KMS-11 (cell line): ENCODE results near the gene SLC16A5.
"Not testable (repeated sequence)": the region's sequence is repeated elsewhere in the genome, so short reads cannot be mapped to it uniquely, and the experiment has no call there.

Experiments
- H2AFZ ChIP-seq: fragments of 200-600 bp; sonication (generic); 2 replicates; pipeline ENCODE4 v1.6.1; 2016; ENCODE audit warnings: antibody characterized with exemption, mixed run types, low read depth
- H3K27ac ChIP-seq: fragments of 200-600 bp; sonication (generic); 2 replicates; pipeline ENCODE4 v1.6.1; 2016; ENCODE audit warnings: mild to moderate bottlenecking, mixed run types
- H3K27me3 ChIP-seq: fragments of 200-600 bp; sonication (generic); 2 replicates; pipeline ENCODE4 v1.6.1; 2017; ENCODE audit warnings: mild to moderate bottlenecking, low read depth, mixed run types, moderate library complexity; ENCODE audit not compliant: insufficient read depth
- H3K36me3 ChIP-seq: fragments of 200-600 bp; sonication (generic); 2 replicates; pipeline ENCODE4 v1.6.1; 2017; ENCODE audit warnings: mild to moderate bottlenecking, mixed run types; ENCODE audit not compliant: insufficient read depth
- H3K4me1 ChIP-seq: fragments of 200-600 bp; sonication (generic); 2 replicates; pipeline ENCODE4 v1.6.1; 2016; ENCODE audit warnings: mild to moderate bottlenecking, low read depth, mixed run types; ENCODE audit not compliant: poor library complexity, severe bottlenecking
- H3K4me2 ChIP-seq: fragments of 200-600 bp; sonication (generic); 2 replicates; pipeline ENCODE4 v1.7.0; 2016; ENCODE audit warnings: mild to moderate bottlenecking, mixed run types
- H3K4me3 ChIP-seq: fragments of 200-600 bp; sonication (generic); IDR thresholded peaks from 2 replicates; pipeline ENCODE4 v1.6.1; 2017; ENCODE audit warnings: low read depth, low read length, mixed read lengths; ENCODE audit not compliant: insufficient read depth
- H3K79me2 ChIP-seq: fragments of 200-600 bp; sonication (generic); 2 replicates; pipeline ENCODE4 v1.6.1; 2016; ENCODE audit warnings: low read depth, mixed run types; ENCODE audit not compliant: insufficient read depth
- H3K9ac ChIP-seq: fragments of 200-600 bp; sonication (generic); 2 replicates; pipeline ENCODE4 v1.6.1; 2016; ENCODE audit warnings: mild to moderate bottlenecking, mixed run types
- H4K20me1 ChIP-seq: fragments of 200-600 bp; sonication (generic); 2 replicates; pipeline ENCODE4 v1.6.1; 2016; ENCODE audit warnings: mild to moderate bottlenecking, mixed run types; ENCODE audit not compliant: insufficient read depth
- TF ChIP-seq, protein P1 (sequence below): fragments of 200-600 bp; sonication (generic); conservative IDR thresholded peaks from 2 replicates; pipeline ENCODE4 v1.6.1; 2017; ENCODE audit warnings: low read depth, mild to moderate bottlenecking, antibody characterized with exemption, low read length, moderate library complexity, mixed read lengths

The SLC16A5 gene

DNA sequence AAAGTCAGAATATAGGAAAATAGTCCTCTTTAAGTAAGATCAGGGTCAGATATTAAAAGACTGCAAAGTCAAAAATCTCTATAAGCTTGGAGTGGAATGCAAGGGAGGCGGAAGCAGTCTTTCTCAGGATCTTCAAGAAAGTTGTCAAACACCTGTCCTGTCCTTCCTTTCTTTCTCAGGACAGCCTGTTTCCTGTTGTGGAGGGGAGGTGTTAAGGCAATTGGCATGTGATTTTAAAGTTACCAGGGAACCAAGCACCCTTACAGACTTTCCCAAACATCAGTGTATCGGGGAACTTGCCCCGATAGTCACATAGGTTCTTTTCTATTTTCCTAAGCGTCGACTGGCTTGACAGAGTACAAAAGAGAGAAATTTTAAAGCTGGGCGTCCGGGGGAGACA, 43.0 kb upstream of the SLC16A5 start:
- no peak overlapping the region for H3K4me3 ChIP-seq
- H3K79me2 ChIP-seq = peaks cover 32% of the 10 kb centered on the region; the same call in 1 of the 2 replicates
- H3K27me3 ChIP-seq = no peaks in the 10 kb centered on the region
- H2AFZ ChIP-seq = no peak overlapping the region
- H3K4me2 ChIP-seq = no peak overlapping the region
- H3K27ac ChIP-seq = no peak overlapping the region
- H3K4me1 ChIP-seq = peaks cover 30% of the 10 kb centered on the region
- no peak overlapping the region for H3K9ac ChIP-seq
- no peaks in the 10 kb centered on the region for H4K20me1 ChIP-seq
- TF ChIP-seq, protein P1, sequence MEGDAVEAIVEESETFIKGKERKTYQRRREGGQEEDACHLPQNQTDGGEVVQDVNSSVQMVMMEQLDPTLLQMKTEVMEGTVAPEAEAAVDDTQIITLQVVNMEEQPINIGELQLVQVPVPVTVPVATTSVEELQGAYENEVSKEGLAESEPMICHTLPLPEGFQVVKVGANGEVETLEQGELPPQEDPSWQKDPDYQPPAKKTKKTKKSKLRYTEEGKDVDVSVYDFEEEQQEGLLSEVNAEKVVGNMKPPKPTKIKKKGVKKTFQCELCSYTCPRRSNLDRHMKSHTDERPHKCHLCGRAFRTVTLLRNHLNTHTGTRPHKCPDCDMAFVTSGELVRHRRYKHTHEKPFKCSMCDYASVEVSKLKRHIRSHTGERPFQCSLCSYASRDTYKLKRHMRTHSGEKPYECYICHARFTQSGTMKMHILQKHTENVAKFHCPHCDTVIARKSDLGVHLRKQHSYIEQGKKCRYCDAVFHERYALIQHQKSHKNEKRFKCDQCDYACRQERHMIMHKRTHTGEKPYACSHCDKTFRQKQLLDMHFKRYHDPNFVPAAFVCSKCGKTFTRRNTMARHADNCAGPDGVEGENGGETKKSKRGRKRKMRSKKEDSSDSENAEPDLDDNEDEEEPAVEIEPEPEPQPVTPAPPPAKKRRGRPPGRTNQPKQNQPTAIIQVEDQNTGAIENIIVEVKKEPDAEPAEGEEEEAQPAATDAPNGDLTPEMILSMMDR = no peak
- H3K36me3 ChIP-seq = no peaks in the 10 kb centered on the region

DNA sequence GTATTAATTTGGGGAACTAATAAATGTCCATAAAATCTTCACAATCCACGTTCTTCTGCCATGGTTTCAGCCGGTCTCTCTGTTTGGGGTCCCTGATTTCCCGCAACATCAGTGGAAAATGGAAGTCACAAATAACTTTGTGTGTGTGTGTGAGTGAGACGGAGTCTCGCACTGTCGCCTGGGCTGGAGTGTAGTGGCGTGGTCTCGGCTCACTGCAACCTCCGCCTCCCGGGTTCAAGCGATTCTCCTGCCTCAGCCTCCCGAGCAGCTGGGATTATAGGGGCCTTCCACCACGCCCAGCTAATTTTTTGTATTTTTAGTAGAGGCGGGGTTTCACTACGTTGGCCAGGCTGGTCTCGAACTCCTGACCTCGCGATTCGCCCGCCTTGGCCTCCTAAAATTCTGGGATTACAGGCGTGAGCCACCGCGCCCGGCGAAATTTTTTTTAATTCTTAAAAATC, 41.8 kb upstream of the SLC16A5 start:
- Histone ChIP-seq H3K4me1 (peaks cover 30% of the 10 kb centered on the region), H3K4me2 (peak overlapping the region; percentile 67), H3K27ac (peak overlapping the region; percentile 42; the same call in 1 of the 2 replicates), H2AFZ (peak overlapping the region; percentile 85), H3K9ac (peak overlapping the region; percentile 61), H3K79me2 (peaks cover 32% of the 10 kb centered on the region; the same call in 1 of the 2 replicates)
- H4K20me1 ChIP-seq, H3K27me3 ChIP-seq, H3K4me3 ChIP-seq, H3K36me3 ChIP-seq: not testable (repeated sequence)

DNA sequence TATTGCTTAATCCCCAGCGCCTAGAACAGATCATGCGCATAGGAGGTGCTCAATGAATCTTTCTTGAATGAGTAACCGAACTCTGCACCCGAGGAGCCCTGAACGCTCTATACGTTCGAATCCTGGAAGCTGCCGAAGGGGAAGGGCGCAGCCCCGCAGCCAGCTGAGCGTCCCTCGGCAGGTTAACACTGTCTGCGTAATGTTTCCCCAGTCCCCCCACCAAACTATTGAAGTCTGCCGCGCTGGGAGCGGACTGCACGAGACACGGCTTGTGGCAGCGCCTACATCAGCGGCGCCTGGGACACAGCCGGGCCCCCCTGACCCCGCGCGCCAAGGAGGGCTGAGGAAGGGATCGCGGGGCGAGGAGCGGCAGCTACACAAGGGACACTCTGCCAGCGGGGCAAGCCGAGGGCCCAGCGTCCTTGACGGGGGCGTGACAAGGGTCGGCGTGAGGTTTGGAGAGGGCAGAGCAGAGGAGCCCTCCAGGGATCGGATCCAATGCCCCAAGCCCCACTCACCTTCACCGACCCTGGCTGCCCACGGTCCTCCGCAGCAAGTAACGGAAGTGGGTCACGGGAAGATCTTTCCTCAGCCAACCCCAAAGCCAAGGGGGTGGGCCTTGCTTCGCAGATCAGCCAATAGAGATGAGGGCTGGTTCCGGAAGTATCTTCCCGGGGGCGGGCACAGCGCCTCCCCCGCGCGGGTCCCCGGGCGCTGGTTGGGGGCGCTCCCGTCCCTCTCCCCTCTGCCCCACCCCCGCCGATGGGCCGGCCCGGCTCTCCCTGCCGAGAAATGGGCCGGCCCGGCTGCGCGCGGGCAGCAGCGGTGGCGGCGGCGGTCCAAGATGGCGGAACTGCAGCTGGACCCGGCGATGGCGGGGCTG, 41.1 kb upstream of the SLC16A5 start, which contains the start of the genes ATP5PD and KCTD2:
Gene ATP5PD, minus strand, starts transcription at position 563 of the 883 bp plus-strand sequence. CDS start 4,319 bp downstream, outside the sequence.
Gene KCTD2, plus strand, starts transcription at position 819 of the 883 bp plus-strand sequence. Its CDS starts 26 bp downstream, at position 845.
- Histone ChIP-seq H3K27me3 (no peaks in the 10 kb centered on the region), H3K4me1 (peaks cover 30% of the 10 kb centered on the region), H3K79me2 (peaks cover 32% of the 10 kb centered on the region; the same call in 1 of the 2 replicates), H3K36me3 (no peaks in the 10 kb centered on the region), H4K20me1 (no peaks in the 10 kb centered on the region), H3K27ac (peak within 1 kb of the TSS; percentile 42; the same call in 1 of the 2 replicates), H2AFZ (peak within 1 kb of the TSS; percentile 85), H3K4me3 (no peak within 1 kb of the TSS), H3K9ac (peak within 1 kb of the TSS; percentile 61), H3K4me2 (peak within 1 kb of the TSS; percentile 67)
- TF ChIP-seq, protein P1 = no peak

DNA sequence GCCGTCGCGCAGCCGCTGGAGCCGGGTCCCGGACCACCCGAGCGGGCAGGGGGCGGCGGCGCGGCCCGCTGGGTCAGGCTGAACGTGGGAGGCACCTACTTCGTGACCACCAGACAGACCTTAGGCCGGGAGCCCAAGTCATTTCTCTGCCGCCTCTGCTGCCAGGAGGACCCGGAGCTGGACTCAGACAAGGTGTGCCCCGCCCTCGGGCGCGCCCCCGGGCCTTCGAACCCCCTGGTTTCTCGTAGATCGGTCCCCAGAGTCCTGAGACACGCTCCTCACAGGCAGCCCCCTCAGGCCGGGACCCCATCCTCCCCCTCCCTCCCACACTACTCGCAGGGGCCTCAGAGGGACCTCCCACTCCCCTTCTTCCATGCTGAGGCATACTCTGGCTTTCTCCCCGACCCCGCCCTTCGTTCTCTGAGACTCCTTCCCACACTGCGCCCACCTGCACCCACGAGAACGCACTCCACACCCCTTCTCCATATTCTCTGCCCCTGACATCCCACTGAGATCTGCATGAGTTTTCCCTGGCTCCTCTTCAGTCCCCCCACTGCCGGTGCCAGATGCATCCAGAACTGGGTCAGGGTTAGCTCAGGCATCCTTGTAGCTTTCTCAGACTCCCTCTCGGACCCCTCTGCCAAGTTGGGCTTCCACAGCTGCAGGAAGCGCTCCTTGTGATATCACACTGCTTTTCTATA, 40.2 kb upstream of the SLC16A5 start:
- peaks cover under 1% of the 10 kb centered on the region; the same call in 1 of the 2 replicates for H3K36me3 ChIP-seq
- peak overlapping the region; percentile 56; the same call in 1 of the 2 replicates for H3K9ac ChIP-seq
- no peak overlapping the region for H3K27ac ChIP-seq
- TF ChIP-seq, protein P1 = no peak
- H3K27me3 ChIP-seq = no peaks in the 10 kb centered on the region
- H4K20me1 ChIP-seq = no peaks in the 10 kb centered on the region
- H2AFZ ChIP-seq = peak overlapping the region; percentile 42
- H3K4me2 ChIP-seq = peak overlapping the region; percentile 59
- peaks cover 30% of the 10 kb centered on the region for H3K4me1 ChIP-seq
- no peak overlapping the region for H3K4me3 ChIP-seq
- H3K79me2 ChIP-seq = peaks cover 32% of the 10 kb centered on the region; the same call in 1 of the 2 replicates
